ENCODE data around the gene MUC12.

Gene MUC12

DNA sequence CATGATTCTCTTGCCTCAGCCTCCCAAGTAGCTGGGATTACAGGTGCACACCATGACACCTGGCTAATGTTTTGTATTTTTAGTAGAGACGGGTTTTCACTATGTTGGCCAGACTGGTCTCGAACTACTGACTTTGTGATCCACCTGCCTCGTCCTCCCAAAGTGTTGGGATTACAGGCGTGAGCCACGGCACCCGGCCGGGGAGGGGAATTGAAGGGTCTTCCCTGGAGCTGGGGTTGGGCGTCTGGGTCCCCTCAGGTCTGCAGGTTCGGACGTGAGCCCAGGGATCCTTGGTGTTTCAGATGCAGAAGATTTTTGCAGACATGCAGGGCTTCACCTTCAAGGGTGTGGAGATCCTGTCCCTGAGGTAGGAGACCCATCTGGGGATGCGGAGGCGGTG, 6.0 kb upstream of the MUC12 start:
- Histone ChIP-seq H3K27ac (ENCODE audit: poor library complexity, severe bottlenecking) (no peak overlapping the region), H3K36me3 (ENCODE audit: low read depth) (no peaks in the 10 kb centered on the region), H3K4me3 (ENCODE audit: severe bottlenecking) (no peak overlapping the region), H3K9me3 (ENCODE audit: severe bottlenecking) (no peaks in the 10 kb centered on the region), H3K4me1 (ENCODE audit: insufficient read depth, poor library complexity, severe bottlenecking) (no peaks in the 10 kb centered on the region), H3K27me3 (ENCODE audit: insufficient read depth, poor library complexity, severe bottlenecking) (peaks cover 63% of the 10 kb centered on the region)
- ATAC-seq (ENCODE audit: low read depth) (no peak), DNase-seq (ENCODE audit: low spot score) (no peak)
- TF ChIP-seq, protein P1, sequence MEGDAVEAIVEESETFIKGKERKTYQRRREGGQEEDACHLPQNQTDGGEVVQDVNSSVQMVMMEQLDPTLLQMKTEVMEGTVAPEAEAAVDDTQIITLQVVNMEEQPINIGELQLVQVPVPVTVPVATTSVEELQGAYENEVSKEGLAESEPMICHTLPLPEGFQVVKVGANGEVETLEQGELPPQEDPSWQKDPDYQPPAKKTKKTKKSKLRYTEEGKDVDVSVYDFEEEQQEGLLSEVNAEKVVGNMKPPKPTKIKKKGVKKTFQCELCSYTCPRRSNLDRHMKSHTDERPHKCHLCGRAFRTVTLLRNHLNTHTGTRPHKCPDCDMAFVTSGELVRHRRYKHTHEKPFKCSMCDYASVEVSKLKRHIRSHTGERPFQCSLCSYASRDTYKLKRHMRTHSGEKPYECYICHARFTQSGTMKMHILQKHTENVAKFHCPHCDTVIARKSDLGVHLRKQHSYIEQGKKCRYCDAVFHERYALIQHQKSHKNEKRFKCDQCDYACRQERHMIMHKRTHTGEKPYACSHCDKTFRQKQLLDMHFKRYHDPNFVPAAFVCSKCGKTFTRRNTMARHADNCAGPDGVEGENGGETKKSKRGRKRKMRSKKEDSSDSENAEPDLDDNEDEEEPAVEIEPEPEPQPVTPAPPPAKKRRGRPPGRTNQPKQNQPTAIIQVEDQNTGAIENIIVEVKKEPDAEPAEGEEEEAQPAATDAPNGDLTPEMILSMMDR (IDR thresholded peaks at IDR 0.05; ENCODE audit: poor library complexity, severe bottlenecking): no peak

DNA sequence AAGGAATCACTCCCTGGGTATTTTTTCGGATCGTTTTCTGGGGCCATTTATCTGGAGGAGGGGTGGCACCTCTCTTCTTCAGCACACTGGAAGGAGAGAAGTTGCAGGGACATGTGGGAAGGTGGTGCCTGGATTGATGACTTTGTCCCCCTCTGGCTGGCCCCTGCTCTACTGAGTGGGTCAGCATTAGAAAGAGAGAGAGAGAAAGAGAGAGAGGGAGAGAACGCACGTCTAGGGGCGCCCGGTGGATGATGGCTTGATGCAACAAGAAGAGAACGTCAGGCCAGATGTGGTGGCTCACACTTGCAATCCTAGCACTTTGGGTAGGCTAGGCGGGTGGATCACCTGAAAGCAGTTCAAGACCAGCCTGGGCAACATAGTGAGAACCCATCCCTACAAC, 5.5 kb upstream of the MUC12 start:
- DNase-seq (ENCODE audit: low spot score) (no peak), ATAC-seq (ENCODE audit: low read depth) (no peak)
- peaks cover 67% of the 10 kb centered on the region for H3K27me3 ChIP-seq (ENCODE audit: insufficient read depth, poor library complexity, severe bottlenecking)
- no peaks in the 10 kb centered on the region for H3K9me3 ChIP-seq (ENCODE audit: severe bottlenecking)
- no peak overlapping the region for H3K27ac ChIP-seq (ENCODE audit: poor library complexity, severe bottlenecking)
- TF ChIP-seq, protein P1 (IDR thresholded peaks at IDR 0.05; ENCODE audit: poor library complexity, severe bottlenecking): no peak
- no peak overlapping the region for H3K4me3 ChIP-seq (ENCODE audit: severe bottlenecking)
- no peaks in the 10 kb centered on the region for H3K36me3 ChIP-seq (ENCODE audit: low read depth)
- no peaks in the 10 kb centered on the region for H3K4me1 ChIP-seq (ENCODE audit: insufficient read depth, poor library complexity, severe bottlenecking)

DNA sequence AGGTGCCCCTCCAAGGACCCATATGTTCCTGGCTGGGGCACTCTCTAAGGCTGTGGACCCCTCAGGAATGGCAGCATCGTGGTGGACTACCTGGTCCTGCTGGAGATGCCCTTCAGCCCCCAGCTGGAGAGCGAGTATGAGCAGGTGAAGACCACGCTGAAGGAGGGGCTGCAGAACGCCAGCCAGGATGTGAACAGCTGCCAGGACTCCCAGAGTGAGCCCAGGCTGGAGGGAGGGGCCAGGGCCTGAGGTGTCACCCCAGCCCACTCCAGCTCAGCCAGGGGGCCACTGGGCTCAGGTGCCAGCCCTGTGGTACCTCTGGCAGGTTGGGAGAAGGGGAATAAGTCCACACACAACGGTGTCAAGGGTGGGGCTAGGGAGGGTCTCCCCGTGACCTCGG, 4.7 kb upstream of the MUC12 start:
- DNase-seq (ENCODE audit: low spot score) (no peak), ATAC-seq (ENCODE audit: low read depth) (no peak)
- Histone ChIP-seq H3K9me3 (ENCODE audit: severe bottlenecking) (no peaks in the 10 kb centered on the region), H3K27me3 (ENCODE audit: insufficient read depth, poor library complexity, severe bottlenecking) (peaks cover 66% of the 10 kb centered on the region), H3K4me1 (ENCODE audit: insufficient read depth, poor library complexity, severe bottlenecking) (no peaks in the 10 kb centered on the region), H3K4me3 (ENCODE audit: severe bottlenecking) (no peak overlapping the region), H3K27ac (ENCODE audit: poor library complexity, severe bottlenecking) (no peak overlapping the region), H3K36me3 (ENCODE audit: low read depth) (no peaks in the 10 kb centered on the region)
- TF ChIP-seq, protein P1 (IDR thresholded peaks at IDR 0.05; ENCODE audit: poor library complexity, severe bottlenecking): no peak

DNA sequence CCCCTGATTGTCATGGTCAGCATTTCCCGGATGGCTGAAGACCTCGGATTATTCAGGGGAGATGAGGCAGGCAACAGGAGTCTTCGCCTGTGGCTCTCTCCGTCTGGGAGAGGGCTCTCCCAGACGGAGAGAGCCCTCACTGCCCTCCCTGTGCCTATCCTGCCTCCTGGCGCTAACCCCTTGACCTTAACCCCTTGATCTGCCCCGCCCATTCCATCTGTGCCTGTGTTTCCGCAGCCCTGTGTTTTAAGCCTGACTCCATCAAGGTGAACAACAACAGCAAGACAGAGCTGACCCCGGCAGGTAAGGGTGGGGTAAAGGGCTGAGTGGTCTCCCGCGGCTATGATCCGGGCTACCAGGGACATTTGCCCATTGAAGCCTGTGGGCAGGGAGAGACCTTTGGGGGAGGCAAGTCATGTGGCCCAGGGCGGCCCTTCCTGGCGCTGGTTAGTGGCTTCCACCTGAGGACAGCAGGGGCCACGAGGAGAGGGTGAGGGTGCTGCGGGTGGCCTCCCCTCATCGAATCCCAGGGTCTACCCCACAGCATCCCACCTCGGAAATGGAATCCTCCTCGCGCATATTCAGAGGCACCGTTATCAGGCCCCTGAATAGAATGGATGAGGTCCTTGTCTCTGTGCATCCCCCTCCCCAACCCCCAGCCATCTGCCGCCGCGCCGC, 4.2 kb upstream of the MUC12 start:
- no peak for ATAC-seq (ENCODE audit: low read depth)
- Histone ChIP-seq H3K27me3 (ENCODE audit: insufficient read depth, poor library complexity, severe bottlenecking) (peaks cover 61% of the 10 kb centered on the region), H3K27ac (ENCODE audit: poor library complexity, severe bottlenecking) (no peak overlapping the region)

More for the DNA sequence above, 4.2 kb upstream of the MUC12 start:
- Histone ChIP-seq H3K9me3 (ENCODE audit: severe bottlenecking) (no peaks in the 10 kb centered on the region), H3K4me1 (ENCODE audit: insufficient read depth, poor library complexity, severe bottlenecking) (no peaks in the 10 kb centered on the region), H3K36me3 (ENCODE audit: low read depth) (no peaks in the 10 kb centered on the region), H3K4me3 (ENCODE audit: severe bottlenecking) (peak overlapping the region; percentile 24)
- no peak for DNase-seq (ENCODE audit: low spot score)
- TF ChIP-seq, protein P1 (IDR thresholded peaks at IDR 0.05; ENCODE audit: poor library complexity, severe bottlenecking): no peak

Data from RWPE2 (cell line).